ENCODE measurements around the gene MAP4K1. TPM values are rescaled to one million over a fixed set of nuclear protein-coding genes. Genes with fewer than 3 reads are reported as not detected.

Gene MAP4K1
- total and polyA plus RNA-seq, 2 of the 13 experiments (the other 11 are each of a cell fraction or from before 2014, with no cell fraction given), result 0.24 to 0.89 TPM

GRCh38 chr19:38543807-38544568 lies 73.8 kb downstream of the MAP4K1 start (continued):
- TF ChIP-seq PBX2 (CRISPR knock-in tag; IDR thresholded peaks at IDR 0.05) (peak; percentile 84), FOSL2 (CRISPR knock-in tag; IDR thresholded peaks at IDR 0.05) (peak; percentile 96), ARNTL (CRISPR knock-in tag; IDR thresholded peaks at IDR 0.05) (0 out of 2 replicates have a peak, but pooled peaks have one; percentile 27), CREM (IDR thresholded peaks at IDR 0.05) (peak; percentile 22; the same call in 1 of the 2 replicates), CREM (CRISPR knock-in tag; IDR thresholded peaks at IDR 0.05) (no peak), ZNF142 (CRISPR knock-in tag; IDR thresholded peaks at IDR 0.05) (peak; percentile 47; the same call in 1 of the 2 replicates), TAF1 (CRISPR knock-in tag; IDR thresholded peaks at IDR 0.05) (peak; percentile 32; the same call in 1 of the 2 replicates), ZMYM3 (CRISPR knock-in tag; IDR thresholded peaks at IDR 0.05) (peak; percentile 64), THAP8 (CRISPR knock-in tag; IDR thresholded peaks at IDR 0.05; ENCODE audit: borderline replicate concordance) (no peak), CBX5 (CRISPR knock-in tag; IDR thresholded peaks at IDR 0.05; ENCODE audit: borderline replicate concordance) (0 out of 2 replicates have a peak, but pooled peaks have one; percentile 20), MED1 (CRISPR knock-in tag; IDR thresholded peaks at IDR 0.05) (0 out of 2 replicates have a peak, but pooled peaks have one; percentile 14), RBFOX2 (IDR thresholded peaks at IDR 0.05; ENCODE audit: low read depth, low read length) (no peak), ZNF644 (CRISPR knock-in tag; IDR thresholded peaks at IDR 0.05; ENCODE audit: low read depth) (0 out of 2 replicates have a peak, but pooled peaks have one; percentile 9), HOXA7 (CRISPR knock-in tag; IDR thresholded peaks at IDR 0.05) (no peak), DRAP1 (CRISPR knock-in tag; IDR thresholded peaks at IDR 0.05) (peak; percentile 33), GABPB1 (CRISPR knock-in tag; IDR thresholded peaks at IDR 0.05) (peak; percentile 34; the same call in 1 of the 2 replicates), SALL1 (CRISPR knock-in tag; IDR thresholded peaks at IDR 0.05) (peak; percentile 8; the same call in 1 of the 2 replicates), XRCC5 (optimal IDR thresholded peaks at IDR 0.05; ENCODE audit: low read length) (peak; percentile 37), ZNF766 (CRISPR knock-in tag; IDR thresholded peaks at IDR 0.05; ENCODE audit: borderline replicate concordance) (0 out of 2 replicates have a peak, but pooled peaks have one; percentile 10), SP1 (IDR thresholded peaks at IDR 0.05) (no peak), SP1 (CRISPR knock-in tag; IDR thresholded peaks at IDR 0.05) (peak; percentile 57), CREB1 (IDR thresholded peaks at IDR 0.05) (peak; percentile 84), CREB1 (CRISPR knock-in tag; IDR thresholded peaks at IDR 0.05) (peak; percentile 69; the same call in 1 of the 2 replicates)

Measured in HepG2 (cell line).